Mucosa of descending colon (tissue), 3 donors: ENCODE results near the gene BAZ1B. TPM values are rescaled to one million over a fixed set of nuclear protein-coding genes. Genes with fewer than 3 reads are reported as not detected.
"Not testable (repeated sequence)": the region's sequence is repeated elsewhere in the genome, so short reads cannot be mapped to it uniquely, and the experiment has no call there.

Source experiments
- ATAC-seq: fragments of 200-7000 bp; cut with Tn5 transposase; one replicate; pipeline ENCODE4 v1.9.1; 2020; ENCODE audit warnings: mild to moderate bottlenecking, moderate library complexity
- DNase-seq, 3 donors: peaks; one replicate each; pipeline ENCODE4 v3.0.0-alpha.2; 2020
- H3K36me3 ChIP-seq: fragments of 200-600 bp; one replicate; pipeline ENCODE4 v1.8.0; 2021; ENCODE audit warnings: low read depth, mild to moderate bottlenecking
- H3K4me1 ChIP-seq: fragments of 200-600 bp; one replicate; pipeline ENCODE4 v1.8.0; 2021; ENCODE audit warnings: low read depth, mild to moderate bottlenecking
- H3K4me3 ChIP-seq: fragments of 200-600 bp; one replicate; pipeline ENCODE4 v1.8.0; 2021; ENCODE audit warnings: mild to moderate bottlenecking
- H3K9me3 ChIP-seq: fragments of 200-600 bp; one replicate; pipeline ENCODE4 v1.8.0; 2021; ENCODE audit warnings: mild to moderate bottlenecking
- intact Hi-C, 2 donors: fragments of 100-400 bp; cut with DNase I in 1 of 2; cut with micrococcal nuclease in 1 of 2; formaldehyde crosslinking; loops; one replicate each; pipeline versions ENCODE4 v1.11.0 to v1.11.1; 2022; cut with DNase I, micrococcal nuclease
- total RNA-seq, 3 donors: library from RNA; stranded (reverse); fragmentation: NEBNext Ultra II Directional in 2 of 3; extraction: Animal tissue kit (Norgen Biotek cat#: 25700) in 2 of 3; gene quantifications; one replicate each; pipeline versions ENCODE4 v1.2.1 to v1.2.4, GENCODE V29; 2021 to 2023
- TF ChIP-seq, protein P1 (sequence below): fragments of 200-600 bp; IDR thresholded peaks from one replicate; pipeline ENCODE4 v1.8.0; 2022; ENCODE audit warnings: antibody characterized with exemption, mild to moderate bottlenecking
- donor health status: DM: no; HTN: no; CAD: no; lungs with moderate emphysema.
- donor health status: DM: no; HTN: no; CAD: no.
- donor health status: DM: no; HTN: yes; CAD: no.

Gene BAZ1B
- total RNA-seq, 3 donors from 2014 or later: 37.4 to 76.0 (median 41.4) TPM

DNA sequence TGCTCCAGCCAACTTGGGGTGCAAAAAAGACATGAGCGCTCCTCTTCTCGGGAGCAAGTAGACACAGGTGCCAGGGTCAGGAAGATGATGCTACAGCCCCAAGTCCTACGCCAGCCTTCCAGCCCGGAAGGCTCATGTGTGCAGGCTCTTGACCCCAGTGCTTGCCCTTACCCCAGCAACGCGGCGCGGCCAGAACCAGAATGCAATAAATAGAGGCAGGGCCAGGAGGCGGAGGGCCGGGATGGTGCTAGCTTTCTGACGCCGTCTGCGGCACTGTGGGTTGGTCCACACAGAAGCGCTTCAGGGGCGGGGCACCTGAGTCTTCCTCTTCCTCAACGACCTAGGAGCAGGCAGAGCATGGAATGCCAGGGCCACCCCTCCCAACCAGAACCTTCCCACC lies 15.0 kb upstream of the BAZ1B start:
- intact Hi-C loops: no loop called here
- TF ChIP-seq, protein P1, sequence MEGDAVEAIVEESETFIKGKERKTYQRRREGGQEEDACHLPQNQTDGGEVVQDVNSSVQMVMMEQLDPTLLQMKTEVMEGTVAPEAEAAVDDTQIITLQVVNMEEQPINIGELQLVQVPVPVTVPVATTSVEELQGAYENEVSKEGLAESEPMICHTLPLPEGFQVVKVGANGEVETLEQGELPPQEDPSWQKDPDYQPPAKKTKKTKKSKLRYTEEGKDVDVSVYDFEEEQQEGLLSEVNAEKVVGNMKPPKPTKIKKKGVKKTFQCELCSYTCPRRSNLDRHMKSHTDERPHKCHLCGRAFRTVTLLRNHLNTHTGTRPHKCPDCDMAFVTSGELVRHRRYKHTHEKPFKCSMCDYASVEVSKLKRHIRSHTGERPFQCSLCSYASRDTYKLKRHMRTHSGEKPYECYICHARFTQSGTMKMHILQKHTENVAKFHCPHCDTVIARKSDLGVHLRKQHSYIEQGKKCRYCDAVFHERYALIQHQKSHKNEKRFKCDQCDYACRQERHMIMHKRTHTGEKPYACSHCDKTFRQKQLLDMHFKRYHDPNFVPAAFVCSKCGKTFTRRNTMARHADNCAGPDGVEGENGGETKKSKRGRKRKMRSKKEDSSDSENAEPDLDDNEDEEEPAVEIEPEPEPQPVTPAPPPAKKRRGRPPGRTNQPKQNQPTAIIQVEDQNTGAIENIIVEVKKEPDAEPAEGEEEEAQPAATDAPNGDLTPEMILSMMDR: no peak
- no peak for ATAC-seq
- no peaks in the 10 kb centered on the region for H3K9me3 ChIP-seq
- no peaks in the 10 kb centered on the region for H3K4me1 ChIP-seq
- H3K4me3 ChIP-seq: no peak overlapping the region
- DNase-seq: no peak
- peaks cover 19% of the 10 kb centered on the region for H3K36me3 ChIP-seq

DNA sequence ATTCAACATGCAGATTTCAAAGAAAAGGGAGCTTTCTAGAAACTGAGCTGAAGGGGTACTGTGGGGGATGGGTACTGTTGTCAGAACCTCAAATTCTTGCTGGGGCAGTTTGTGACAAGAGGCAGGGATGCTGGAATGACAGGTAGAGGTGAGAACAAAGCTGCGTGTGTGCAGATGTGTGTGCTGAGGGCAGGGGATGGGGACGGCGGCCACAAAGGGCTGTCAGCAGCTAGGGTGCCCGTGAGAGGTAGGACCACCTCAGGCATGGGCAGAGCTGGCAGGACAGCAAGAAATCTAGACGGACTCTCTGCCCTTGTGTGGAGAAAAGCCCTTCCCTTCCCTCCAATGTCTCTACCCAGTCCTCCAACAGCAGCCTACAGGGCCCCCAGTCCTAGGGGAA lies 14.4 kb upstream of the BAZ1B start:
- ATAC-seq (no peak), DNase-seq (no peak)
- intact Hi-C loops: no loop called here
- Histone ChIP-seq H3K36me3 (peaks cover 19% of the 10 kb centered on the region), H3K9me3 (no peaks in the 10 kb centered on the region), H3K4me3 (no peak overlapping the region), H3K4me1 (no peaks in the 10 kb centered on the region)
- TF ChIP-seq, protein P1: no peak

DNA sequence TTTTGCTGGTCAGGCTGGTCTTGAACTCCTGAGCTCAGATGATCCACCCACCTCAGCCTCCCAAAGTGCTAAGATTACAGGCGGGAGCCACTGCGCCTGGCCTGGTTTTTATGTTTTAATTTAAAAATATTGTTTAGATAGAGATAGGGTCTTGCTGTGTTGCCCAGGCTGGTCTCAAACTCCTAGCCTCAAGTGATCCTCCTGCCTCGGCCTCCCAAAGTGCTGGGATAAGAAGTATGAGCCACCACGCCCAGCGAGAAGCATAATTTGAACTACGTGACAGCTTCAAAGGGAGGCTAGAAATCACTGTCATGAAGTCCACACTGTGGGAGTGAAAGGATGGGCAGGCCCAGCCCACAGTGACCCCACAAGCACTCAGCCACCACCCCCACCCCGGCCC lies 13.8 kb upstream of the BAZ1B start:
- peaks cover 19% of the 10 kb centered on the region for H3K36me3 ChIP-seq
- intact Hi-C loops, H3K4me3 ChIP-seq, H3K9me3 ChIP-seq, H3K4me1 ChIP-seq, DNase-seq, ATAC-seq: not testable (repeated sequence)

DNA sequence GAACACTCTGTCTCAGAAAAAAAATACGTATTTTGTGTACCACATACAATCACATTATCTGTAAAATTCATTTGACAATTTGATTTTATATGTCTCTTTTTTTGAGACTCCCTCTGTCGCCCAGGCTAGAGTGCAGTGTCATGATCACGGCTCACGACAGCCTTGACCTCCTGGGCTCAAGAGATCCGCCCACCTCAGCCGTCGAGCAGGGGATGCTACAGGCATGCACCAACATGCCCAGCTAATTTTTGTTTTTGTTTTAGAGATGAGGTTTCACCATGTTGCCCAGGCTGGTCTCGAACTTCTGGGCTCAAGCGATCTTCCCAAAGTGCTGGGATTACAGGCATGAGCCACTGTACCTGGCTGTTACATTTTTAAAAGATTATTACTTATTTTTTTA lies 11.6 kb upstream of the BAZ1B start:
- H3K36me3 ChIP-seq: peaks cover 12% of the 10 kb centered on the region
- intact Hi-C loops: no loop called here
- ATAC-seq: no peak
- H3K4me3 ChIP-seq: no peak overlapping the region
- H3K4me1 ChIP-seq: no peaks in the 10 kb centered on the region
- TF ChIP-seq, protein P1: no peak
- DNase-seq: no peak
- no peaks in the 10 kb centered on the region for H3K9me3 ChIP-seq

DNA sequence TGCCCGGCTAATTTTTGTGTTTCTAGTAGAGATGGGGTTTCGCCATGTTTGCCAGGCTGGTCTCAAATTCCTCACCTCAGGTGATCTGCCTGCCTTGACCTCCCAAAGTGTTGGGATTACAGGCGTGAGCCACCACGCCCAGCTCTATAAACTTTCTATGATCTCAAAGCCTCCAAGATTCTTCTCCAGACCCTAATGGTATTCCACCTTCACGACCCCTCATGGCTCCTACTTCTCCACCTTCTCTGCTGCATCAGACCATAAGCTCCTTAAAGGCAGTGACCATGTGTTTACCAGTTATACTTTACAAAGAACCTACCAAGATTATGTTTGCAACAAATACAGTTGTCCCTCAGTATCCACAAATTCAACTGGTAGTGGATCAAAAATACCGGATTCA lies 10.1 kb upstream of the BAZ1B start:
- TF ChIP-seq, protein P1: no peak
- Histone ChIP-seq H3K36me3 (peaks cover 2% of the 10 kb centered on the region), H3K9me3 (no peaks in the 10 kb centered on the region), H3K4me3 (no peak overlapping the region), H3K4me1 (no peaks in the 10 kb centered on the region)
- intact Hi-C loops: no loop called here
- DNase-seq: no peak
- no peak for ATAC-seq

DNA sequence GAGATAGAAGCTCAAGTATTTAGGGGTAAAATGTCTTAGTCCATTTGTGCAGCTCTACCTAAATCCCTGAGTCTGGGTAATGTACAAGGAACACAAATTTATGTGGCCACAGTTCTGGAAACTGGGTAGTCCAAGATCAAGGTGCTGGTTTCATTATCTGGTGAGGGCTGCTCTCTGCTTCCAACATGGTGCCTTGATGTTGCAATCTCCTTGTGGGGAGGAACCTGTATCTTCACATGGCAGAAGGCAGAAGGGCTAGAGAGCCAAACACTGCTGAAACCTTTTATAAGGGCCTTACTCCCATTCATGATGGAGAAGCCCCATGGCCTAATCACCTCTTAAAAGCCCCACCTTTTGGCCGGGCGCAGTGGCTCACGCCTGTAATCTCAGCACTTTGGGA lies 8.7 kb upstream of the BAZ1B start:
- intact Hi-C loops: no loop called here
- TF ChIP-seq, protein P1: no peak
- DNase-seq (no peak), ATAC-seq (no peak)
- H3K36me3 ChIP-seq: no peaks in the 10 kb centered on the region
- no peak overlapping the region for H3K4me3 ChIP-seq
- no peaks in the 10 kb centered on the region for H3K4me1 ChIP-seq
- H3K9me3 ChIP-seq: no peaks in the 10 kb centered on the region
